Keratinocyte (primary cell): ENCODE data around the gene GAD1.

Experiments used
- EZH2 ChIP-seq: IDR thresholded peaks from one replicate; pipeline ENCODE4 v1.6.1; 2012; ENCODE audit warnings: inconsistent platforms, mild to moderate bottlenecking, low read length, moderate library complexity
- TF ChIP-seq, protein P1 (sequence below), 3 experiments: IDR thresholded peaks in 1 of 3; conservative IDR thresholded peaks in 1 of 3; optimal IDR thresholded peaks in 1 of 3; 2 replicates in 2 of 3; 3 replicates in 1 of 3; pipeline versions ENCODE3 to v1.5.1; 2011; ENCODE audit warnings: low read length in 3 of 3, mild to moderate bottlenecking in 3 of 3, moderate library complexity in 2 of 3, control low read depth in 1 of 3, inconsistent platforms in 1 of 3; ENCODE audit not compliant: insufficient read depth in 2 of 3; ENCODE audit errors: extremely low read depth in 1 of 3

DNA sequence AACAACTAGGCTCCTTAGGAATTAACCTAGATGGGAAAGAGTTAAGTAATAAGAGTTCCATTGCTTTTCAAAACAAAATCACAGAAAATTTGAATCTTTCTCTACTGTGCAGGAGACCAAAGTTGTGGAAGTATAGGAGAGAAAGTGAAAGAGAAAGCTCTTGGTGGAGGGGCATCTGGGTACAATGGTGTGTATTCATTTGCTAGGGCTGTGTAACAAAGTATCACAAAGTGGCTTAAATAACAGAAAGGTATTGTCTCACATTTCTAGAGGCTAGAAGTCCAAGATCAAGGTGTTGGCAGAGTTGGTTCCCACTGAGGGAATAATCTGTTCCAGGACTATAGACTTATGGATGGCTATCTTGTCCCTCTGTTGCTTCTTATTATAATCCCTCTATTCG is 61.8 kb downstream of the GAD1 start:
- TF ChIP-seq, protein P1, sequence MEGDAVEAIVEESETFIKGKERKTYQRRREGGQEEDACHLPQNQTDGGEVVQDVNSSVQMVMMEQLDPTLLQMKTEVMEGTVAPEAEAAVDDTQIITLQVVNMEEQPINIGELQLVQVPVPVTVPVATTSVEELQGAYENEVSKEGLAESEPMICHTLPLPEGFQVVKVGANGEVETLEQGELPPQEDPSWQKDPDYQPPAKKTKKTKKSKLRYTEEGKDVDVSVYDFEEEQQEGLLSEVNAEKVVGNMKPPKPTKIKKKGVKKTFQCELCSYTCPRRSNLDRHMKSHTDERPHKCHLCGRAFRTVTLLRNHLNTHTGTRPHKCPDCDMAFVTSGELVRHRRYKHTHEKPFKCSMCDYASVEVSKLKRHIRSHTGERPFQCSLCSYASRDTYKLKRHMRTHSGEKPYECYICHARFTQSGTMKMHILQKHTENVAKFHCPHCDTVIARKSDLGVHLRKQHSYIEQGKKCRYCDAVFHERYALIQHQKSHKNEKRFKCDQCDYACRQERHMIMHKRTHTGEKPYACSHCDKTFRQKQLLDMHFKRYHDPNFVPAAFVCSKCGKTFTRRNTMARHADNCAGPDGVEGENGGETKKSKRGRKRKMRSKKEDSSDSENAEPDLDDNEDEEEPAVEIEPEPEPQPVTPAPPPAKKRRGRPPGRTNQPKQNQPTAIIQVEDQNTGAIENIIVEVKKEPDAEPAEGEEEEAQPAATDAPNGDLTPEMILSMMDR (optimal IDR thresholded peaks at IDR 0.05 in 1 of 3, IDR thresholded peaks at IDR 0.05 in 1 of 3, conservative IDR thresholded peaks at IDR 0.05 in 1 of 3; ENCODE audit: extremely low read depth in 1 of 3, insufficient read depth in 2 of 3, low read length in 3 of 3), result no peak
- no peak for TF ChIP-seq EZH2
